HG03460 (cell line): ENCODE results near the gene GOLGB1.
"Not testable (repeated sequence)": the region's sequence is repeated elsewhere in the genome, so short reads cannot be mapped to it uniquely, and the experiment has no call there.

Experiments used
- ATAC-seq: cut with Tn5 transposase; IDR thresholded peaks from one replicate; pipeline ENCODE4 v1.9.1; 2021; ENCODE audit not compliant: unreplicated experiment

Gene GOLGB1

GRCh38 chr3:121688747-121689146 lies 60.8 kb downstream of the GOLGB1 start:
- not testable (repeated sequence) for ATAC-seq

- ATAC-seq: no peak
These were observed 67.7 kb downstream of the GOLGB1 start for GRCh38 chr3:121681792-121682191.

GRCh38 chr3:121677141-121677540 lies 72.4 kb downstream of the GOLGB1 start:
- ATAC-seq: no peak

- no peak for ATAC-seq
These were observed 78.9 kb downstream of the GOLGB1 start for GRCh38 chr3:121670676-121671075.

- ATAC-seq: no peak
These were observed 82.2 kb downstream of the GOLGB1 start for GRCh38 chr3:121667333-121667732.

GRCh38 chr3:121665488-121665887 lies 84.1 kb downstream of the GOLGB1 start:
- ATAC-seq: no peak

GRCh38 chr3:121663171-121663847 lies 86.2 kb downstream of the GOLGB1 start:
- ATAC-seq: no peak

- ATAC-seq: no peak
These were observed 86.8 kb downstream of the GOLGB1 start for GRCh38 chr3:121662742-121663141.

- ATAC-seq: no peak
These were observed 88.2 kb downstream of the GOLGB1 start for GRCh38 chr3:121661376-121661775.

- ATAC-seq: peak; percentile 86
These were observed 89.0 kb downstream of the GOLGB1 start, which contains the start of gene HCLS1 for GRCh38 chr3:121660356-121661171. TSS of gene HCLS1 (minus strand) at chr3:121660903. CDS start at chr3:121658347, 2,556 bp downstream.

GRCh38 chr3:121659586-121659985 lies 90.0 kb downstream of the GOLGB1 start:
- ATAC-seq: no peak

- ATAC-seq: no peak
These were observed 90.7 kb downstream of the GOLGB1 start for GRCh38 chr3:121658716-121659435.

GRCh38 chr3:121654493-121655385 lies 94.8 kb downstream of the GOLGB1 start:
- ATAC-seq: no peak

- no peak for ATAC-seq
These were observed 97.9 kb downstream of the GOLGB1 start for GRCh38 chr3:121651684-121652083.

GRCh38 chr3:121649645-121650044 lies 99.9 kb downstream of the GOLGB1 start:
- ATAC-seq: no peak

GRCh38 chr3:121648219-121648958 lies 101.2 kb downstream of the GOLGB1 start:
- ATAC-seq: no peak

- ATAC-seq: no peak
These were observed 104.5 kb downstream of the GOLGB1 start for GRCh38 chr3:121645054-121645453.

GRCh38 chr3:121642601-121643314 lies 106.8 kb downstream of the GOLGB1 start:
- ATAC-seq: no peak

GRCh38 chr3:121641127-121641526 lies 108.4 kb downstream of the GOLGB1 start:
- ATAC-seq: no peak
